ENCODE measurements around the gene SLC11A1. TPM values are rescaled to one million over a fixed set of nuclear protein-coding genes. Genes with fewer than 3 reads are reported as not detected.

Gene SLC11A1
- total RNA-seq, 1 experiment from 2014 or later: 0.44 TPM

GRCh38 chr2:218421027-218421426 is 39.0 kb downstream of the SLC11A1 start:
- no peak for DNase-seq
- H3K4me3 ChIP-seq: no peak overlapping the region
- no TSS peak for BruUV-seq (replicated peaks)
- ChIA-PET POLR2A (ENCODE audit: unreplicated experiment) (no interaction called here), CTCF (no interaction called here)
- H3K36me3 ChIP-seq (ENCODE audit: low read depth): no peaks in the 10 kb centered on the region
- H3K79me2 ChIP-seq (ENCODE audit: low read depth): no peaks in the 10 kb centered on the region
- H3K27ac ChIP-seq: no peak overlapping the region
- H3K9me3 ChIP-seq (ENCODE audit: insufficient read depth, low read depth): no peaks in the 10 kb centered on the region
- H2AFZ ChIP-seq: no peak overlapping the region
- no peaks in the 10 kb centered on the region for H3K4me1 ChIP-seq (replicated peaks; ENCODE audit: insufficient read depth)
- H3K4me2 ChIP-seq: no peak overlapping the region
- no peaks in the 10 kb centered on the region for H3K9me2 ChIP-seq (ENCODE audit: insufficient read depth)
- no peaks in the 10 kb centered on the region; the same call in 1 of the 2 replicates for H3F3A ChIP-seq (ENCODE audit: insufficient read depth, low read depth)
- no peaks in the 10 kb centered on the region for H4K20me1 ChIP-seq (ENCODE audit: insufficient read depth)
- no peaks in the 10 kb centered on the region for H3K27me3 ChIP-seq (ENCODE audit: insufficient read depth, low read depth)
- intact Hi-C loops (cut with micrococcal nuclease; ENCODE audit: unreplicated experiment): no loop called here
- TF ChIP-seq CTCF (conservative IDR thresholded peaks at IDR 0.05) (no peak), EZH2 (IDR thresholded peaks at IDR 0.05; ENCODE audit: low read depth) (no peak)

- Histone ChIP-seq H3K4me3 (no peak overlapping the region), H3K4me2 (no peak overlapping the region), H3K79me2 (ENCODE audit: low read depth) (no peaks in the 10 kb centered on the region), H3K36me3 (ENCODE audit: low read depth) (no peaks in the 10 kb centered on the region), H3F3A (ENCODE audit: insufficient read depth, low read depth) (no peaks in the 10 kb centered on the region; the same call in 1 of the 2 replicates), H3K9me3 (ENCODE audit: insufficient read depth, low read depth) (no peaks in the 10 kb centered on the region), H3K27ac (no peak overlapping the region), H2AFZ (no peak overlapping the region), H3K27me3 (ENCODE audit: insufficient read depth, low read depth) (no peaks in the 10 kb centered on the region), H3K4me1 (replicated peaks; ENCODE audit: insufficient read depth) (no peaks in the 10 kb centered on the region), H3K9me2 (ENCODE audit: insufficient read depth) (no peaks in the 10 kb centered on the region), H4K20me1 (ENCODE audit: insufficient read depth) (no peaks in the 10 kb centered on the region)
- ChIA-PET CTCF (no interaction called here), POLR2A (ENCODE audit: unreplicated experiment) (interaction anchor here (0.7 kb wide), 1 partner anchor 411 kb away, joined by 4 read pairs; no protein-coding TSS in a partner anchor)
- DNase-seq: no peak
- intact Hi-C loops (cut with micrococcal nuclease; ENCODE audit: unreplicated experiment): no loop called here
- no peak for TF ChIP-seq CTCF (conservative IDR thresholded peaks at IDR 0.05)
- no peak for TF ChIP-seq EZH2 (IDR thresholded peaks at IDR 0.05; ENCODE audit: low read depth)
- BruUV-seq (replicated peaks): no TSS peak
Observed at GRCh38 chr2:218422403-218423086, 40.5 kb downstream of the SLC11A1 start.

GRCh38 chr2:218423584-218423983 is 41.5 kb downstream of the SLC11A1 start:
- POLR2A ChIA-PET (ENCODE audit: unreplicated experiment): no interaction called here
- no peak for DNase-seq
- no TSS peak for BruUV-seq (replicated peaks)
- intact Hi-C loops (cut with micrococcal nuclease; ENCODE audit: unreplicated experiment): no loop called here
- H3K27me3 ChIP-seq (ENCODE audit: insufficient read depth, low read depth): no peaks in the 10 kb centered on the region
- H3K9me3 ChIP-seq (ENCODE audit: insufficient read depth, low read depth): no peaks in the 10 kb centered on the region
- CTCF ChIA-PET: no interaction called here
- no peak overlapping the region for H3K27ac ChIP-seq
- H3K36me3 ChIP-seq (ENCODE audit: low read depth): no peaks in the 10 kb centered on the region
- no peak overlapping the region for H3K4me3 ChIP-seq
- H3K4me2 ChIP-seq: no peak overlapping the region
- H3K79me2 ChIP-seq (ENCODE audit: low read depth): no peaks in the 10 kb centered on the region
- H3K9me2 ChIP-seq (ENCODE audit: insufficient read depth): no peaks in the 10 kb centered on the region
- H3K4me1 ChIP-seq (replicated peaks; ENCODE audit: insufficient read depth): no peaks in the 10 kb centered on the region
- no peaks in the 10 kb centered on the region for H4K20me1 ChIP-seq (ENCODE audit: insufficient read depth)
- no peaks in the 10 kb centered on the region; the same call in 1 of the 2 replicates for H3F3A ChIP-seq (ENCODE audit: insufficient read depth, low read depth)
- TF ChIP-seq EZH2 (IDR thresholded peaks at IDR 0.05; ENCODE audit: low read depth) (no peak), CTCF (conservative IDR thresholded peaks at IDR 0.05) (no peak)
- no peak overlapping the region for H2AFZ ChIP-seq
